HG02885 (cell line): Measurements from ENCODE around the gene PDCD1LG2.
A peak's percentile ranks its signal among the peaks of the same experiment; 100 is the strongest.

Experiments used
- ATAC-seq: cut with Tn5 transposase; IDR thresholded peaks from one replicate; pipeline ENCODE4 v1.9.1; 2021; ENCODE audit warnings: mild to moderate bottlenecking; ENCODE audit not compliant: unreplicated experiment, poor library complexity

The PDCD1LG2 gene

GRCh38 chr9:5518937-5519319 is 8.6 kb downstream of the PDCD1LG2 start:
- ATAC-seq: peak; percentile 20

- ATAC-seq: no peak
These were observed 13.8 kb downstream of the PDCD1LG2 start for GRCh38 chr9:5524090-5524489.

GRCh38 chr9:5529683-5530221 is 19.4 kb downstream of the PDCD1LG2 start:
- peak; percentile 76 for ATAC-seq

GRCh38 chr9:5531101-5531882 is 21.0 kb downstream of the PDCD1LG2 start:
- ATAC-seq: peak; percentile 40

GRCh38 chr9:5532306-5532705 is 22.0 kb downstream of the PDCD1LG2 start:
- ATAC-seq: no peak

- ATAC-seq: no peak
These were observed 22.5 kb downstream of the PDCD1LG2 start for GRCh38 chr9:5532790-5533189.

GRCh38 chr9:5536684-5537083 is 26.4 kb downstream of the PDCD1LG2 start:
- peak; percentile 60 for ATAC-seq

GRCh38 chr9:5543875-5544702 is 33.8 kb downstream of the PDCD1LG2 start:
- ATAC-seq: no peak

GRCh38 chr9:5549658-5550650 is 39.6 kb downstream of the PDCD1LG2 start:
- ATAC-seq: no peak

- no peak for ATAC-seq
These were observed 41.2 kb downstream of the PDCD1LG2 start for GRCh38 chr9:5551368-5552150.

- no peak for ATAC-seq
These were observed 42.0 kb downstream of the PDCD1LG2 start for GRCh38 chr9:5552301-5552700.

- no peak for ATAC-seq
These were observed 42.9 kb downstream of the PDCD1LG2 start for GRCh38 chr9:5553211-5553610.

- peak; percentile 72 for ATAC-seq
These were observed 43.9 kb downstream of the PDCD1LG2 start for GRCh38 chr9:5554254-5554653.

GRCh38 chr9:5556101-5556705 is 45.9 kb downstream of the PDCD1LG2 start:
- no peak for ATAC-seq

- peak; percentile 69 for ATAC-seq
These were observed 47.6 kb downstream of the PDCD1LG2 start for GRCh38 chr9:5557606-5558587.

GRCh38 chr9:5559659-5560058 is 49.3 kb downstream of the PDCD1LG2 start:
- no peak for ATAC-seq

- no peak for ATAC-seq
These were observed 50.2 kb downstream of the PDCD1LG2 start for GRCh38 chr9:5560443-5561100.
